ENCODE results near the gene D2HGDH.
"Not testable (repeated sequence)": the region's sequence is repeated elsewhere in the genome, so short reads cannot be mapped to it uniquely, and the experiment has no call there.

Gene D2HGDH

GRCh38 chr2:241799522-241800197 lies 65.2 kb downstream of the D2HGDH start:
- Histone ChIP-seq H3K9me2 (replicated peaks; ENCODE audit: control insufficient read depth, low read length) (no peaks in the 10 kb centered on the region), H3K79me2 (ENCODE audit: control insufficient read depth, low read length) (no peaks in the 10 kb centered on the region), H3K4me3 (ENCODE audit: low read length) (no peak overlapping the region), H3K36me3 (ENCODE audit: control insufficient read depth, low read length) (no peaks in the 10 kb centered on the region), H3K27ac (ENCODE audit: low read depth, low read length) (no peak overlapping the region), H3K4me2 (ENCODE audit: low read length) (no peak overlapping the region), H3K4me1 (ENCODE audit: control insufficient read depth, low read length) (peaks cover 5% of the 10 kb centered on the region; the same call in 1 of the 2 replicates), H3F3A (ENCODE audit: control insufficient read depth, insufficient read depth) (no peaks in the 10 kb centered on the region), H4K20me1 (ENCODE audit: control insufficient read depth, insufficient read depth, low read depth, low read length) (0 out of 2 replicates have a peak, but pooled peaks cover 4% of the 10 kb centered on the region), H3K27me3 (ENCODE audit: control insufficient read depth, low read length) (peaks cover 18% of the 10 kb centered on the region), H3K9me3 (ENCODE audit: control insufficient read depth, insufficient read depth, low read length) (no peaks in the 10 kb centered on the region)
- TF ChIP-seq EZH2phosphoT487 (IDR thresholded peaks at IDR 0.05; ENCODE audit: borderline replicate concordance, low read length): no peak
- no peak for TF ChIP-seq CTCF (IDR thresholded peaks at IDR 0.05; ENCODE audit: low read depth, low read length, poor library complexity, severe bottlenecking)

GRCh38 chr2:241800198-241800903 lies 65.9 kb downstream of the D2HGDH start:
- H3K9me2 ChIP-seq (replicated peaks; ENCODE audit: control insufficient read depth, low read length); H3K79me2 ChIP-seq (ENCODE audit: control insufficient read depth, low read length); H4K20me1 ChIP-seq (ENCODE audit: control insufficient read depth, insufficient read depth, low read depth, low read length); H3K4me1 ChIP-seq (ENCODE audit: control insufficient read depth, low read length); H3F3A ChIP-seq (ENCODE audit: control insufficient read depth, insufficient read depth); H3K36me3 ChIP-seq (ENCODE audit: control insufficient read depth, low read length); H3K4me2 ChIP-seq (ENCODE audit: low read length); H3K4me3 ChIP-seq (ENCODE audit: low read length); H3K9me3 ChIP-seq (ENCODE audit: control insufficient read depth, insufficient read depth, low read length); H3K27ac ChIP-seq (ENCODE audit: low read depth, low read length): not testable (repeated sequence)
- peaks cover 20% of the 10 kb centered on the region for H3K27me3 ChIP-seq (ENCODE audit: control insufficient read depth, low read length)

GRCh38 chr2:241801611-241802420 lies 67.4 kb downstream of the D2HGDH start:
- Histone ChIP-seq H3K36me3 (ENCODE audit: control insufficient read depth, low read length) (no peaks in the 10 kb centered on the region), H3K27ac (ENCODE audit: low read depth, low read length) (no peak overlapping the region), H3K79me2 (ENCODE audit: control insufficient read depth, low read length) (no peaks in the 10 kb centered on the region), H3K9me2 (replicated peaks; ENCODE audit: control insufficient read depth, low read length) (no peaks in the 10 kb centered on the region), H3K4me2 (ENCODE audit: low read length) (no peak overlapping the region), H4K20me1 (ENCODE audit: control insufficient read depth, insufficient read depth, low read depth, low read length) (0 out of 2 replicates have a peak, but pooled peaks cover 4% of the 10 kb centered on the region), H3K9me3 (ENCODE audit: control insufficient read depth, insufficient read depth, low read length) (no peaks in the 10 kb centered on the region), H3F3A (ENCODE audit: control insufficient read depth, insufficient read depth) (no peaks in the 10 kb centered on the region), H3K27me3 (ENCODE audit: control insufficient read depth, low read length) (peaks cover 20% of the 10 kb centered on the region), H3K4me1 (ENCODE audit: control insufficient read depth, low read length) (peaks cover 8% of the 10 kb centered on the region; the same call in 1 of the 2 replicates), H3K4me3 (ENCODE audit: low read length) (no peak overlapping the region)
- TF ChIP-seq EZH2phosphoT487 (IDR thresholded peaks at IDR 0.05; ENCODE audit: borderline replicate concordance, low read length) (no peak), CTCF (IDR thresholded peaks at IDR 0.05; ENCODE audit: low read depth, low read length, poor library complexity, severe bottlenecking) (no peak)

Data from DOHH2 (cell line).